SK-N-SH treated with all-trans-retinoic acid at 6 μM for 48 hours (cell line): ENCODE measurements around the gene TIPARP.
"Not testable (repeated sequence)": the region's sequence is repeated elsewhere in the genome, so short reads cannot be mapped to it uniquely, and the experiment has no call there.

ENCODE experiments used
- ATAC-seq: fragments of 200-7000 bp; cut with Tn5 transposase; 3 replicates; pipeline ENCODE4 v1.9.1; 2020; ENCODE audit warnings: mild to moderate bottlenecking, moderate library complexity
- BACH2 ChIP-seq: fragments of 250-450 bp; sonication (Bioruptor Pico); IDR thresholded peaks from 2 replicates; pipeline ENCODE4 v1.9.0; 2021; ENCODE audit warnings: mild to moderate bottlenecking, borderline replicate concordance
- CREB5 ChIP-seq: fragments of 250-450 bp; sonication (Bioruptor Pico); IDR thresholded peaks from 2 replicates; pipeline ENCODE4 v1.5.1; 2020; ENCODE audit warnings: low read depth, mild to moderate bottlenecking, moderate library complexity
- CSDC2 ChIP-seq: fragments of 250-450 bp; sonication (Bioruptor Pico); IDR thresholded peaks from 2 replicates; pipeline ENCODE4 v1.5.0; 2020; ENCODE audit warnings: mild to moderate bottlenecking, moderate library complexity
- CSRNP3 ChIP-seq: fragments of 250-450 bp; sonication (Bioruptor Pico); IDR thresholded peaks from 2 replicates; pipeline ENCODE4 v1.5.1; 2021; ENCODE audit warnings: mild to moderate bottlenecking, moderate library complexity
- ESRRG ChIP-seq: fragments of 250-450 bp; sonication (Bioruptor Pico); IDR thresholded peaks from 2 replicates; pipeline ENCODE4 v1.6.1; 2021; ENCODE audit warnings: mild to moderate bottlenecking
- OSR1 ChIP-seq: fragments of 250-450 bp; sonication (Bioruptor Pico); IDR thresholded peaks from 2 replicates; pipeline ENCODE4 v1.8.0; 2022; ENCODE audit warnings: moderate library complexity, mild to moderate bottlenecking, inconsistent platforms
- PATZ1 ChIP-seq: fragments of 250-450 bp; sonication (Bioruptor Pico); IDR thresholded peaks from 2 replicates; pipeline ENCODE4 v1.8.0; 2020; ENCODE audit warnings: mild to moderate bottlenecking, moderate library complexity, borderline replicate concordance
- POU6F1 ChIP-seq: fragments of 250-450 bp; sonication (Bioruptor Pico); IDR thresholded peaks from 2 replicates; pipeline ENCODE4 v1.8.0; 2021; ENCODE audit warnings: low read depth, mild to moderate bottlenecking, moderate library complexity, borderline replicate concordance
- SNAI2 ChIP-seq: fragments of 250-450 bp; sonication (Bioruptor Pico); IDR thresholded peaks from 2 replicates; pipeline ENCODE4 v1.5.0; 2020; ENCODE audit warnings: mild to moderate bottlenecking, moderate library complexity
- TCF4 ChIP-seq: fragments of 250-450 bp; sonication (Bioruptor Pico); IDR thresholded peaks from 2 replicates; pipeline ENCODE4 v1.8.0; 2021; ENCODE audit warnings: mild to moderate bottlenecking, moderate library complexity, borderline replicate concordance
- TOX ChIP-seq: fragments of 250-450 bp; sonication (Bioruptor Pico); IDR thresholded peaks from 2 replicates; pipeline ENCODE4 v1.8.0; 2021; ENCODE audit warnings: mild to moderate bottlenecking, moderate library complexity, borderline replicate concordance
- TSHZ2 ChIP-seq: fragments of 250-450 bp; sonication (Bioruptor Pico); IDR thresholded peaks from 2 replicates; pipeline ENCODE4 v1.5.0; 2020; ENCODE audit warnings: mild to moderate bottlenecking, moderate library complexity
- ZC3H10 ChIP-seq: fragments of 250-450 bp; sonication (Bioruptor Pico); IDR thresholded peaks from 2 replicates; pipeline ENCODE4 v1.5.1; 2021; ENCODE audit warnings: mild to moderate bottlenecking, moderate library complexity
- ZFP3 ChIP-seq: fragments of 250-450 bp; sonication (Bioruptor Pico); IDR thresholded peaks from 2 replicates; pipeline ENCODE4 v1.5.0; 2020; ENCODE audit warnings: mild to moderate bottlenecking, moderate library complexity
- ZNF565 ChIP-seq: fragments of 450-650 bp; formaldehyde crosslinking; conservative IDR thresholded peaks from 2 replicates; pipeline ENCODE4 v1.5.0; 2020; ENCODE audit warnings: low read depth, mild to moderate bottlenecking, moderate library complexity
- ZNF70 ChIP-seq: fragments of 450-650 bp; formaldehyde crosslinking; IDR thresholded peaks from 2 replicates; pipeline ENCODE4 v1.5.0; 2020; ENCODE audit warnings: mild to moderate bottlenecking, moderate library complexity

TIPARP gene

GRCh38 chr3:156739976-156740375, 65.6 kb downstream of the TIPARP start:
- TF ChIP-seq TSHZ2 (CRISPR knock-in tag) (no peak), CSDC2 (no peak), ZFP3 (CRISPR knock-in tag) (no peak), TOX (CRISPR knock-in tag) (no peak), CSRNP3 (CRISPR knock-in tag) (no peak)

GRCh38 chr3:156740581-156740980, 66.2 kb downstream of the TIPARP start:
- ATAC-seq = not testable (repeated sequence)

More at GRCh38 chr3:156739976-156740375, 65.6 kb downstream of the TIPARP start:
- ATAC-seq = no peak

GRCh38 chr3:156741935-156742334, 67.5 kb downstream of the TIPARP start:
- TF ChIP-seq OSR1 (CRISPR knock-in tag) = no peak
- TF ChIP-seq ZNF565 (CRISPR knock-in tag) = no peak
- no peak for TF ChIP-seq PATZ1 (CRISPR knock-in tag)
- no peak for TF ChIP-seq CREB5 (CRISPR knock-in tag)
- TF ChIP-seq ZC3H10 (CRISPR knock-in tag) = no peak
- no peak for TF ChIP-seq ESRRG (CRISPR knock-in tag)
- no peak for TF ChIP-seq BACH2 (CRISPR knock-in tag)
- no peak for TF ChIP-seq SNAI2
- TF ChIP-seq ZFP3 (CRISPR knock-in tag) = no peak
- no peak for TF ChIP-seq CSDC2
- ATAC-seq = no peak; the same call in 2 of the 3 replicates

- TF ChIP-seq ZFP3 (CRISPR knock-in tag) = no peak
- no peak for TF ChIP-seq CSRNP3 (CRISPR knock-in tag)
- no peak for TF ChIP-seq ZNF70 (CRISPR knock-in tag)
- no peak for TF ChIP-seq TCF4 (CRISPR knock-in tag)
- no peak for TF ChIP-seq TSHZ2 (CRISPR knock-in tag)
- no peak for TF ChIP-seq POU6F1 (CRISPR knock-in tag)
- no peak for ATAC-seq
Measured at GRCh38 chr3:156742401-156742800, 68.0 kb downstream of the TIPARP start.
